GM06990 (cell line): Measurements from ENCODE around the gene ZNF263.

Experiments
- DNase-seq: peaks from one replicate; pipeline ENCODE4 v3.0.0-alpha.2; 2011; ENCODE audit not compliant: insufficient read length; ENCODE audit errors: extremely low read depth
- H3K27me3 ChIP-seq: replicated peaks from 2 replicates; pipeline ENCODE4 v1.6.0; 2011; ENCODE audit warnings: low read length; ENCODE audit not compliant: control insufficient read depth, insufficient read depth
- H3K36me3 ChIP-seq: 2 replicates; pipeline ENCODE4 v1.5.1; 2011; ENCODE audit warnings: low read length; ENCODE audit not compliant: control insufficient read depth, insufficient read depth
- H3K4me3 ChIP-seq: replicated peaks from 2 replicates; pipeline ENCODE4 v1.5.1; 2011; ENCODE audit warnings: low read depth, mild to moderate bottlenecking, control low read depth, low read length
- TF ChIP-seq, protein P1 (sequence below): IDR thresholded peaks from 2 replicates; pipeline ENCODE4 v1.5.1; 2011; ENCODE audit warnings: low read length, control low read depth, mild to moderate bottlenecking, inconsistent platforms; ENCODE audit not compliant: insufficient read depth, poor library complexity, severe bottlenecking

The ZNF263 gene

DNA sequence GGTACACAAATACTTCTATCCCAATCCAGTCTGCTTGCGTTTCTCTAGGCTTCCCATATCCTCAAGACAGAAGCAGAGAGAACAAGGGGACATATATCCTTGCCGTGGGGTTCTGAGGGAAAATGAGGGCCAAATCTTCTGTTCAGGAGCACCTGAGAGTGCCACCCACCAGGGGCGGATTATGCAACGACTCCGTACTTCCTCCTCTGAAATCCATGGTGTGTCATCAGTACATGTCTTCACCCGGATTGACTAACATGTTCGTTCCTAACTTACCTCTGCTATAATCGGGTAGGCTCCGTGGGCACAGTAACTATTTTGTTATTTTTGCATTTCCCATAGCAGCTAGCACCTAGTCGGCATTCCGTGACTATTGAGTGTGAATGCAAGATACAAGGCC is 40.6 kb upstream of the ZNF263 start:
- no peaks in the 10 kb centered on the region for H3K36me3 ChIP-seq
- H3K27me3 ChIP-seq: no peaks in the 10 kb centered on the region
- no peak overlapping the region for H3K4me3 ChIP-seq
- no peak for DNase-seq
- TF ChIP-seq, protein P1, sequence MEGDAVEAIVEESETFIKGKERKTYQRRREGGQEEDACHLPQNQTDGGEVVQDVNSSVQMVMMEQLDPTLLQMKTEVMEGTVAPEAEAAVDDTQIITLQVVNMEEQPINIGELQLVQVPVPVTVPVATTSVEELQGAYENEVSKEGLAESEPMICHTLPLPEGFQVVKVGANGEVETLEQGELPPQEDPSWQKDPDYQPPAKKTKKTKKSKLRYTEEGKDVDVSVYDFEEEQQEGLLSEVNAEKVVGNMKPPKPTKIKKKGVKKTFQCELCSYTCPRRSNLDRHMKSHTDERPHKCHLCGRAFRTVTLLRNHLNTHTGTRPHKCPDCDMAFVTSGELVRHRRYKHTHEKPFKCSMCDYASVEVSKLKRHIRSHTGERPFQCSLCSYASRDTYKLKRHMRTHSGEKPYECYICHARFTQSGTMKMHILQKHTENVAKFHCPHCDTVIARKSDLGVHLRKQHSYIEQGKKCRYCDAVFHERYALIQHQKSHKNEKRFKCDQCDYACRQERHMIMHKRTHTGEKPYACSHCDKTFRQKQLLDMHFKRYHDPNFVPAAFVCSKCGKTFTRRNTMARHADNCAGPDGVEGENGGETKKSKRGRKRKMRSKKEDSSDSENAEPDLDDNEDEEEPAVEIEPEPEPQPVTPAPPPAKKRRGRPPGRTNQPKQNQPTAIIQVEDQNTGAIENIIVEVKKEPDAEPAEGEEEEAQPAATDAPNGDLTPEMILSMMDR: no peak

DNA sequence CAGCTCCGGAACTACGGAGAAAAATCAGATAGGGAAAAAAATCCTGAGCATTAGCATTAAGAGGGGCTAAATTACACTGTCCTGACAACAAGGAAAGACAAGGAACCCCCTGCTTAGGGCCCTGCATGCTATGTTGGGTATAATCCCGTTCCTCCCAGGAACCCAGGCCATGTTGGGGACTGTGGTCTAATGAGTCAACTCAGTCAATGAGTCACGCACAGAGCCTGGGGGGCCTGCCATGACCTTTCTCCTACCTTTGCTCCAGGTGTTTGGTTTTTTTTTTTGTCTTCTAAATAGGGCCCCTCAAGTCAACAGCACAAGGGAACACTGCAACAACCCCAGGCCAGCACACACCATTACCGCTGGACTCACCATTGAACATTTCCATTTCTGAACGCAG is 39.4 kb upstream of the ZNF263 start:
- no peak for DNase-seq
- H3K27me3 ChIP-seq: no peaks in the 10 kb centered on the region
- H3K4me3 ChIP-seq: no peak overlapping the region
- H3K36me3 ChIP-seq: no peaks in the 10 kb centered on the region
- TF ChIP-seq, protein P1: no peak

DNA sequence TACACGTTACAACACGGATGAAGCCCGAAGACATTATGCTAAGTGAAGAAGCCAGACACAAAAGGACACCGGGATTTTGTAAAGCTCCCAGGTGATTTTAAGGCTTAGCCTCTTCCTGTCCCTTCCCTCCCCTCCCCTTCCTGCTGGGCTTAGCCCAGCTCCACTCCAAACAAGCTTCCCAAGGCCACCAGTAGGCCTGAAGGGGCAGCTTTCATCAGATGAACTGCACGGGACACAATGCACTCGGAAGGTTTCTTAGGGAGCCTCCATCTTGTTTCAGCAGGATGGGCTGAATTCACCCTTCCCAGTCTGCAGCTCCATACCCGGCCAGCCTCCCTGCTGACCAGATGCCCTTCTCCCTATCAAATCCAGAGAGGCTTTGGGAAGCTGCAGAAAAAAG is 37.3 kb upstream of the ZNF263 start:
- TF ChIP-seq, protein P1: no peak
- no peak overlapping the region for H3K4me3 ChIP-seq
- no peaks in the 10 kb centered on the region for H3K27me3 ChIP-seq
- no peaks in the 10 kb centered on the region for H3K36me3 ChIP-seq
- no peak for DNase-seq

DNA sequence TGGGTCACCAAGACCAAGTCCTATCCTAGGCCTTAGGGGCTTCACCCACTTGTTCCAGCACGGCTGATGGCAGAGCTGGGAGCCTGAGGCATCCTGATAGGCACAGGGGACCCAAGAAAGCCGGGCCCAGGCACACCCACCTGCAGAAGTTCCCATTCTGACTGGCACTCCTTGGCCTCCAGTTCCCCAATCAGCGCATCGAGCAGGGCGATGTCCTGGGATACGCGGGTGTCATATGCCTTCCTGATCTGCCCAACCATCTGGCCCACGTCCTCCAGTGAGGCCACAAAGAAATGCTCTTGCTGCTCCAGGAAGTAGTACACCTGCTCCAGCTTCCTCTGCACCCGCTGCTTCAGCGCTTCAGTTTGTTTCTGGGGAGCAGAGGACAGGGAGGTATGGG is 36.4 kb upstream of the ZNF263 start:
- Histone ChIP-seq H3K36me3 (no peaks in the 10 kb centered on the region), H3K27me3 (no peaks in the 10 kb centered on the region), H3K4me3 (no peak overlapping the region)
- DNase-seq: no peak
- TF ChIP-seq, protein P1: no peak

DNA sequence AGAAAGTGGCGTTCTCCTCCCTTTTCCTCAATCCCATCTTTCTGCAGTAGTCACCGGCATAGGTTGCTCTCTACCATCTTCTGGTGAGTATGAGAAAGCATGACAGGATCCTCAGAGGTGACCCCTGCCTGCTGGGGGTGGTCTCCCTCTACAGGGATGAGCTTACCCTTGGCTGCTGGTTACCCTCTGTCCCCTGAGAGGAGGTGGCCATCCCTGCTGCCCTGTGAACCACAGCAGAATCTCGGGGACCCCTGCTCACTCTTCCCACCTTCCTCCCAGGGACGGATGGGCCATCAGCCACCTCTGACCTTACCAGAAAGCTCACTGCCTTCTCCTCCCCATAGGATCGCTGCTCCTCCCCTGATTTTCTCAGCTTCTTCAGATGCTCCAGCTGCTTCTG is 34.7 kb upstream of the ZNF263 start:
- DNase-seq: no peak
- TF ChIP-seq, protein P1: no peak

DNA sequence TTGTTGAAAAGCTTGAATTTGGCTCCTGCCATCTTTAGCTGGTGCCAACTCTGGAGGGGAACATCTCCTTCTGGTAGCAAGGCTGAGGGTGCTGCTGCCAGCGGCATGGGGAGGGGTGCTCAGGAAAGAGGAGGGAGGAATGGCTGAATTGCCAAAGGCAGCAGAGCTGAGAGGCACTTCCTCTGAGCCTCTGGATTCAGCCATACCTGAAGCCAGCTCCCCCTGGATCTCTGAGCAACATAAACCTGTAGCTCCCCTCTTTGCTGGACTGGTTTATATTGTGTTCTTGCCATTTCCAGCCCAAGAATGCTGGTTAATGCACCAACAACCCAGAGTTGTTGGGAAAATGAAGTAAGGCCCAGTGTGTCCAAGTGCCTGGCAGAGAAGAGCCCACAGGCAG is 34.3 kb upstream of the ZNF263 start:
- Histone ChIP-seq H3K27me3 (no peaks in the 10 kb centered on the region), H3K4me3 (no peak overlapping the region), H3K36me3 (no peaks in the 10 kb centered on the region)
- TF ChIP-seq, protein P1: no peak
- DNase-seq: no peak

More for the DNA sequence above, 34.7 kb upstream of the ZNF263 start:
- H3K27me3 ChIP-seq: no peaks in the 10 kb centered on the region
- no peaks in the 10 kb centered on the region for H3K36me3 ChIP-seq
- no peak overlapping the region for H3K4me3 ChIP-seq
